Skeletal muscle satellite cell (primary cell): ENCODE results near the gene UGCG.
"Not testable (repeated sequence)": the region's sequence is repeated elsewhere in the genome, so short reads cannot be mapped to it uniquely, and the experiment has no call there.

Experiments used
- H3K27me3 ChIP-seq: 2 replicates; pipeline ENCODE4 v1.7.0; 2013; ENCODE audit warnings: low read length; ENCODE audit not compliant: control insufficient read depth, insufficient read depth
- H3K36me3 ChIP-seq: 2 replicates; pipeline ENCODE4 v1.7.0; 2013; ENCODE audit warnings: mild to moderate bottlenecking, control low read depth, low read length; ENCODE audit not compliant: insufficient read depth
- H3K4me1 ChIP-seq: 2 replicates; pipeline ENCODE4 v1.7.0; 2013; ENCODE audit warnings: low read length; ENCODE audit not compliant: control insufficient read depth, insufficient read depth
- H3K4me2 ChIP-seq: 2 replicates; pipeline ENCODE4 v1.7.0; 2013; ENCODE audit warnings: mild to moderate bottlenecking, low read length
- H3K4me3 ChIP-seq: 2 replicates; pipeline ENCODE4 v1.7.0; 2013; ENCODE audit warnings: low read length
- H3K9ac ChIP-seq: 2 replicates; pipeline ENCODE4 v1.7.0; 2013; ENCODE audit warnings: mild to moderate bottlenecking, low read depth, low read length, moderate library complexity
- H3K9me3 ChIP-seq: replicated peaks from 2 replicates; pipeline ENCODE4 v1.7.0; 2013; ENCODE audit warnings: mild to moderate bottlenecking, control low read depth, low read length

Gene UGCG

GRCh38 chr9:111943200-111943599 is 46.6 kb downstream of the UGCG start:
- no peaks in the 10 kb centered on the region for H3K36me3 ChIP-seq
- no peaks in the 10 kb centered on the region for H3K27me3 ChIP-seq
- no peak overlapping the region for H3K4me3 ChIP-seq
- H3K4me1 ChIP-seq = peaks cover 48% of the 10 kb centered on the region
- no peaks in the 10 kb centered on the region for H3K9me3 ChIP-seq
- H3K4me2 ChIP-seq = no peak overlapping the region
- H3K9ac ChIP-seq = no peak overlapping the region

DNA sequence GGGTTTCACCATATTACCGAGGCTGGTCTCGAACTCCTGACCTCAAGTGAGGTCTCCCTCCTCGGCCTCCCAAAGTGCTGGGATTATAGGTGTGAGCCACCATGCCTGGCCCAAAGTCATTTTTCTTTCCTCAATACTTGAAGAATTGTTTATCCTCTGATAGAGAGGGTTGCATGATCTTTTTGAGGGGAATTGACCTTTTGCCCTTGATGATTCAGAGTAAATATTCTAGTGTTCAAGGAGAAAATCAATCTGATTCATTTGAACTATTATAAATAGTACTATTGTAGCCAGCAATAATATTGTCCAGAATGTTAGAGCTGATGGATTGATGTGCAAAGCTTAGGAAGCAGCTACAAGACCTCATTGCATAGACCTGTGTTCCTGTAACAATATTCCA is 47.1 kb downstream of the UGCG start:
- Histone ChIP-seq H3K4me1 (peaks cover 42% of the 10 kb centered on the region), H3K4me2 (peak overlapping the region; percentile 53), H3K4me3 (no peak overlapping the region), H3K9ac (no peak overlapping the region), H3K27me3 (no peaks in the 10 kb centered on the region), H3K9me3 (no peaks in the 10 kb centered on the region), H3K36me3 (no peaks in the 10 kb centered on the region)

DNA sequence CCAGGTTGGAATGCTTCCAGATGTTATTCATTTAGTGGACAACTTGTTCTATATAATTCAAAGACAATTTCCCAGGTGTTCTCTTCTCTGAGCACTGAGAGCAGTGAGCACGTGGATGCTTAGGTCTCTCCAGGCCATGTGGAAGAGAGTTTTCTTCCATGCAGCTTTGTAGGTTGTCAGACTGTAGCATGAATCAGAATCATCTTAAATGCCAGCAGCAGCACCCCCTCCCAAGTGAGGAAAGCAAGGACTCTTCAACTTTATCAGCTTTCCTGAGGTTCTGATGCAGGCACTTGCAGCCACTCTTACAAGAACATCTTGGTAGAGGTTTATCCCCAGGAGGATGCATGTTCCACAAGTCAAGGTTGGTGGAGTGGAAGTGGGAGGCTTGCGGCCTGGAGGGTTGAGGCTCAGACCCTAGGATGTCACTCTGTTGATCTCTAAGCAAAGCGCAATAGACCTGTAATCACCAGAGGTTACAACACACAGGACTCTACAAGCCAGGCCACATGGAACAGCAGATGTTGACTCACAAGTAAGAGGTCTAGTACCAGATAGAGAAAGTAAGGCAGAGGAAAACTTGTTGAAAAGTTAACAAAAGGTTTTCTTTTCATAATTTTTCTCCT is 47.7 kb downstream of the UGCG start:
- Histone ChIP-seq H3K9me3 (no peaks in the 10 kb centered on the region), H3K36me3 (no peaks in the 10 kb centered on the region), H3K27me3 (no peaks in the 10 kb centered on the region), H3K4me3 (peak overlapping the region; percentile 14), H3K4me2 (peak overlapping the region; percentile 53), H3K9ac (peak overlapping the region; percentile 76), H3K4me1 (peaks cover 41% of the 10 kb centered on the region)

DNA sequence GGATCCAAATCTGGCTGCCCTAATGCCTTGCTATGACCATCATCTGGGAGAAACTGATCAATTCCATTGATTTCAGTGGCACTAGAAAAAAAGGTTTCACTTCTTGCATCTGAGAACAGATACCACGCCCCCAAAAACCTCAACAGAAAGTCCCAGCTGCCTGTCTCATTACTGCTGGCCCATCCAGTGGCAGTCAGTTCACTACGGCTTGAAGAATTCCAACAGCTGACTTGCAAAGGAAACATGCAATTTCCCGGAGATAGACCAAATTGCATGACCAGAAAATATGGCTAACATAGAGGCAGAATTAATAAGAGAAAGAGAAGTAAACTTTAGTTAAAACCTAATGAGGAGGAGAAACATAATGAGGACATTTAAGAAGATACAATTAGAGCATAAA is 48.6 kb downstream of the UGCG start:
- Histone ChIP-seq H3K4me2 (peak overlapping the region; percentile 53), H3K4me3 (peak overlapping the region; percentile 14), H3K27me3 (no peaks in the 10 kb centered on the region), H3K4me1 (peaks cover 48% of the 10 kb centered on the region), H3K36me3 (no peaks in the 10 kb centered on the region), H3K9me3 (no peaks in the 10 kb centered on the region), H3K9ac (peak overlapping the region; percentile 76)

- not testable (repeated sequence) for H3K9ac ChIP-seq, H3K4me2 ChIP-seq, H3K27me3 ChIP-seq, H3K36me3 ChIP-seq, H3K4me3 ChIP-seq, H3K9me3 ChIP-seq
- peaks cover 46% of the 10 kb centered on the region for H3K4me1 ChIP-seq
Observed at GRCh38 chr9:111948109-111948508, 51.5 kb downstream of the UGCG start.

DNA sequence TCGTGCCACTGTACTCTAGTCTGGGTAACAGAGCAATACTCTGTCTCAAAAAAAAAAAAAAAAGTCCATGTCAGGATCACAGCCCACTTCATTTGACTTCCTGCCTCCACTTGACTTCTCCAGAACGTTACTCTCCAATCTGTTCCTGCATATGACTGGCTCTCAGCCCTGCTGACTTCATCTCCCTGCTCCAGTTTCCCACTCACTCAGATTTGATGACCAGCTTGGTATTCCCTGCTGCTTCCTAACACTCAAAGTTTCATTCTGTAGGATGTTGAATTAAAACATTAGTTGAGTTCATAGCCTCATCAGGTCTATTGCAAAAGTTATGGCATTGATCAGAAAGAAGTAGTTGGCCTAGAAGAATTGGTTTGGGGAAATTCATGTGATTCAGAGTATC is 52.3 kb downstream of the UGCG start:
- Histone ChIP-seq H3K36me3 (no peaks in the 10 kb centered on the region), H3K27me3 (no peaks in the 10 kb centered on the region), H3K9ac (peak overlapping the region; percentile 2), H3K9me3 (no peaks in the 10 kb centered on the region), H3K4me1 (peaks cover 39% of the 10 kb centered on the region), H3K4me2 (no peak overlapping the region), H3K4me3 (no peak overlapping the region)

DNA sequence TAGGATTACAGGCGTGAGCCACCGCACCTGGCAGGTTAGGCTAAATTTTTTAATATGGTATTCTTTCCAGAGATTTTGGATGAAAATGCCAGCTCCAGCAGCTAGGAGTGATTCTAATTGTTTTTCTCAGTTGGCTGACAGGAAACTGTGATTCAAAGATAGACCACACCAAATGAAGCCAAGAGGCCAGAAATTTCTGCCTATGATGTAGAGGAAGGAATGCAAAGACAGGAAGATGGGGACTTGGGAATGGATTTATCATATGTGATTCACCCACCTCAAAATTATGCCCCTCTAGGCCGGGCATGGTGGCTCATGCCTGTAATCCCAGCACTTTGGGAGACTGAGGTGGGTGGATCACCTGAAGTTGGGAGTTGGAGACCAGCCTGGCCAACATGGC is 53.3 kb downstream of the UGCG start:
- Histone ChIP-seq H3K36me3 (no peaks in the 10 kb centered on the region), H3K9me3 (no peaks in the 10 kb centered on the region), H3K4me2 (no peak overlapping the region), H3K4me3 (no peak overlapping the region), H3K9ac (peak overlapping the region; percentile 2), H3K27me3 (no peaks in the 10 kb centered on the region), H3K4me1 (peaks cover 29% of the 10 kb centered on the region)

- Histone ChIP-seq H3K9me3 (no peaks in the 10 kb centered on the region), H3K9ac (peak overlapping the region; percentile 22)
Observed at GRCh38 chr9:111952559-111952958, 55.9 kb downstream of the UGCG start.

GRCh38 chr9:111953444-111953843 is 56.8 kb downstream of the UGCG start:
- H3K27me3 ChIP-seq = no peaks in the 10 kb centered on the region
- H3K9ac ChIP-seq = no peak overlapping the region
- H3K9me3 ChIP-seq = no peaks in the 10 kb centered on the region

More at GRCh38 chr9:111952559-111952958, 55.9 kb downstream of the UGCG start:
- no peaks in the 10 kb centered on the region for H3K27me3 ChIP-seq
- no peak overlapping the region for H3K4me3 ChIP-seq
- no peak overlapping the region for H3K4me2 ChIP-seq
- H3K4me1 ChIP-seq = peaks cover 22% of the 10 kb centered on the region
- no peaks in the 10 kb centered on the region for H3K36me3 ChIP-seq

GRCh38 chr9:111955048-111955447 is 58.4 kb downstream of the UGCG start:
- H3K9me3 ChIP-seq = no peaks in the 10 kb centered on the region
- H3K36me3 ChIP-seq = no peaks in the 10 kb centered on the region
- no peak overlapping the region for H3K4me3 ChIP-seq
- H3K4me1 ChIP-seq = peaks cover 32% of the 10 kb centered on the region
- H3K4me2 ChIP-seq = no peak overlapping the region
- no peaks in the 10 kb centered on the region for H3K27me3 ChIP-seq
- H3K9ac ChIP-seq = no peak overlapping the region

More at GRCh38 chr9:111953444-111953843, 56.8 kb downstream of the UGCG start:
- H3K4me1 ChIP-seq = peaks cover 28% of the 10 kb centered on the region
- H3K4me2 ChIP-seq = no peak overlapping the region
- no peaks in the 10 kb centered on the region for H3K36me3 ChIP-seq
- H3K4me3 ChIP-seq = no peak overlapping the region

DNA sequence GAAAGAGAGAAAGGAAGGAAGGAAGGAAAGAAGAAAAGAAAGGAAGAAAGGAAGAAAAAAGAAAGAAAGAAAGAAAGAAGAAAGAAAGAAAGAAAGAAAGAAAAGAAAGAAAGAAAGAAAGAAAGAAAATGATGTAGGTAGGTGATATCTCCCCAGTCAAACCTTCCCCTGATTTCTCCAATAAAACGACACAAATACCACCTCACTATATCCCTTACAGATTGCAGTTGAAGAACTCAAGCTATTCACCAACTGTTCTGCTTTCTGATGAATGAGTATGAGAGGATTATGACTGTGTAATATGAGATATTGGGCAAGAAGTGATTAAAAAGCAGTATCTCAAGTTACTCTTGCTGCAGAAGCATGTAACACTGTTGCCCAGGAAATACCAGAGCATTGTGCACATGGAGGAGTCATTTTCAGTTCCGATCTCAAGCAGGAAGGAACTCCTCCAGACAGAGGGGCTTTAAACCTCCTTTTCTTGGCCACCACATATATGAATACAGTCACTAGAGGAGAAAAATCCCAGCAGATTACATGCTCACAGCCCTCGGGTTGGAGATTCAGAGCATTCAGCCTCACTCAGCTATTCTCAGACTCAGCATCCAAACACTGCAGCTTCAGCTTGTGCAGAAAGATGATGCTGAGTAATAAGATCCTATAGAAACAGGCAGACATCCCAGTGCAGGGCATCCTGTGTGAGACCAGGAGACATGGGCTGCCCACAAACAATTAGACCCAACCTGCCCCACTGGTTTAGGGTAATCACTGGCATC is 61.4 kb downstream of the UGCG start:
- peak overlapping the region; percentile 47 for H3K4me3 ChIP-seq
- peak overlapping the region; percentile 86 for H3K9ac ChIP-seq

More for the DNA sequence above, 61.4 kb downstream of the UGCG start:
- Histone ChIP-seq H3K4me1 (peaks cover 47% of the 10 kb centered on the region), H3K4me2 (peak overlapping the region; percentile 69), H3K9me3 (no peaks in the 10 kb centered on the region), H3K36me3 (no peaks in the 10 kb centered on the region), H3K27me3 (no peaks in the 10 kb centered on the region)
